ENCODE measurements around the gene CLBA1.
A peak's percentile ranks its signal among the peaks of the same experiment; 100 is the strongest.

Gene CLBA1

GRCh38 chr14:104975481-104976197 lies 9.9 kb upstream of the CLBA1 start:
- Histone ChIP-seq H3K4ac (ENCODE audit: low read depth in 1 of 2, low read length in 2 of 2) (peak overlapping the region in 1 of 2 experiments; percentile 17), H3K4me3 (ENCODE audit: insufficient read depth in 1 of 2, low read depth in 1 of 2, low read length in 2 of 2) (no peak overlapping the region)
- DNase-seq = no peak

GRCh38 chr14:104976198-104977007 lies 9.2 kb upstream of the CLBA1 start:
- Histone ChIP-seq H2AFZ (ENCODE audit: low read depth, low read length) (no peak overlapping the region), H3K9ac (ENCODE audit: low read length) (no peak overlapping the region)

More at GRCh38 chr14:104975481-104976197, 9.9 kb upstream of the CLBA1 start:
- H2AFZ ChIP-seq (ENCODE audit: low read depth, low read length) = no peak overlapping the region
- peak overlapping the region; percentile 91 for H3K9ac ChIP-seq (ENCODE audit: low read length)
- 69% methylated on average over 20 of the region's 21 CpGs for WGBS
- no peak overlapping the region for H3K14ac ChIP-seq (ENCODE audit: low read length in 2 of 2)
- H4K8ac ChIP-seq (ENCODE audit: low read length) = no peak overlapping the region
- no peak overlapping the region for H3K4me2 ChIP-seq (ENCODE audit: low read length, poor library complexity, severe bottlenecking)
- H3K27ac ChIP-seq (ENCODE audit: low read length, poor library complexity, severe bottlenecking) = no peak overlapping the region
- H4K91ac ChIP-seq (ENCODE audit: low read length) = peak overlapping the region; percentile 53
- H2AK5ac ChIP-seq (ENCODE audit: low read length, severe bottlenecking) = peak overlapping the region; percentile 80
- peaks cover 16% of the 10 kb centered on the region for H3K79me1 ChIP-seq (replicated peaks; ENCODE audit: low read length, poor library complexity, severe bottlenecking)
- H2BK120ac ChIP-seq (ENCODE audit: low read depth, low read length) = no peak overlapping the region
- H2BK12ac ChIP-seq (ENCODE audit: low read length in 2 of 2) = peak overlapping the region in 1 of 2 experiments; percentile 83
- peaks cover 92% of the 10 kb centered on the region for H3K4me1 ChIP-seq (ENCODE audit: control insufficient read depth, insufficient read depth, low read depth, low read length)
- peak overlapping the region; percentile 28 for H2BK15ac ChIP-seq (ENCODE audit: low read depth, poor library complexity, severe bottlenecking)
- no peaks in the 10 kb centered on the region for H3K9me3 ChIP-seq (ENCODE audit: control insufficient read depth, low read length)
- H3K27me3 ChIP-seq (ENCODE audit: control insufficient read depth in 1 of 2, insufficient read depth in 1 of 2, low read length in 2 of 2) = no peaks in the 10 kb centered on the region
- H3K18ac ChIP-seq (ENCODE audit: low read depth in 1 of 2, low read length in 2 of 2) = no peak overlapping the region
- no peak overlapping the region for H2BK5ac ChIP-seq (ENCODE audit: low read depth, low read length, poor library complexity, severe bottlenecking)
- H3K23ac ChIP-seq (ENCODE audit: low read length in 2 of 2) = no peak overlapping the region
- peaks cover 0 to 5% of the 10 kb centered on the region in 2 experiments for H3K36me3 ChIP-seq (ENCODE audit: control insufficient read depth in 1 of 2, insufficient read depth in 2 of 2, low read depth in 1 of 2, low read length in 2 of 2)

GRCh38 chr14:104977008-104977680 lies 8.4 kb upstream of the CLBA1 start:
- Histone ChIP-seq H3K27me3 (ENCODE audit: control insufficient read depth in 1 of 2, insufficient read depth in 1 of 2, low read length in 2 of 2) (no peaks in the 10 kb centered on the region), H2AFZ (ENCODE audit: low read depth, low read length) (no peak overlapping the region), H3K4me3 (ENCODE audit: insufficient read depth in 1 of 2, low read depth in 1 of 2, low read length in 2 of 2) (peak overlapping the region; percentile 68 to 88), H3K9me3 (ENCODE audit: control insufficient read depth, low read length) (no peaks in the 10 kb centered on the region), H2BK15ac (ENCODE audit: low read depth, poor library complexity, severe bottlenecking) (no peak overlapping the region), H4K8ac (ENCODE audit: low read length) (no peak overlapping the region), H4K91ac (ENCODE audit: low read length) (no peak overlapping the region), H2BK5ac (ENCODE audit: low read depth, low read length, poor library complexity, severe bottlenecking) (no peak overlapping the region), H3K23ac (ENCODE audit: low read length in 2 of 2) (no peak overlapping the region), H3K27ac (ENCODE audit: low read length, poor library complexity, severe bottlenecking) (no peak overlapping the region), H3K79me1 (replicated peaks; ENCODE audit: low read length, poor library complexity, severe bottlenecking) (peaks cover 16% of the 10 kb centered on the region), H2BK120ac (ENCODE audit: low read depth, low read length) (no peak overlapping the region), H3K4ac (ENCODE audit: low read depth in 1 of 2, low read length in 2 of 2) (peak overlapping the region in 1 of 2 experiments; percentile 1), H3K4me2 (ENCODE audit: low read length, poor library complexity, severe bottlenecking) (peak overlapping the region; percentile 81), H2BK12ac (ENCODE audit: low read length in 2 of 2) (peak overlapping the region in 1 of 2 experiments; percentile 16), H3K4me1 (ENCODE audit: control insufficient read depth, insufficient read depth, low read depth, low read length) (peaks cover 89% of the 10 kb centered on the region), H2AK5ac (ENCODE audit: low read length, severe bottlenecking) (no peak overlapping the region), H3K9ac (ENCODE audit: low read length) (peak overlapping the region; percentile 83), H3K36me3 (ENCODE audit: control insufficient read depth in 1 of 2, insufficient read depth in 2 of 2, low read depth in 1 of 2, low read length in 2 of 2) (peaks cover 0 to 5% of the 10 kb centered on the region in 2 experiments), H3K14ac (ENCODE audit: low read length in 2 of 2) (peak overlapping the region in 1 of 2 experiments; percentile 78), H3K18ac (ENCODE audit: low read depth in 1 of 2, low read length in 2 of 2) (no peak overlapping the region)
- WGBS = 88% methylated on average over 11 of the region's 11 CpGs
- DNase-seq = no peak

More at GRCh38 chr14:104976198-104977007, 9.2 kb upstream of the CLBA1 start:
- Histone ChIP-seq H3K4me3 (ENCODE audit: insufficient read depth in 1 of 2, low read depth in 1 of 2, low read length in 2 of 2) (peak overlapping the region in 1 of 2 experiments; percentile 88), H3K36me3 (ENCODE audit: control insufficient read depth in 1 of 2, insufficient read depth in 2 of 2, low read depth in 1 of 2, low read length in 2 of 2) (peaks cover 0 to 5% of the 10 kb centered on the region in 2 experiments), H3K4ac (ENCODE audit: low read depth in 1 of 2, low read length in 2 of 2) (no peak overlapping the region), H2BK120ac (ENCODE audit: low read depth, low read length) (no peak overlapping the region), H3K27me3 (ENCODE audit: control insufficient read depth in 1 of 2, insufficient read depth in 1 of 2, low read length in 2 of 2) (no peaks in the 10 kb centered on the region), H2BK12ac (ENCODE audit: low read length in 2 of 2) (no peak overlapping the region), H2AK5ac (ENCODE audit: low read length, severe bottlenecking) (no peak overlapping the region), H3K14ac (ENCODE audit: low read length in 2 of 2) (no peak overlapping the region), H2BK5ac (ENCODE audit: low read depth, low read length, poor library complexity, severe bottlenecking) (no peak overlapping the region), H3K27ac (ENCODE audit: low read length, poor library complexity, severe bottlenecking) (no peak overlapping the region), H4K8ac (ENCODE audit: low read length) (no peak overlapping the region), H2BK15ac (ENCODE audit: low read depth, poor library complexity, severe bottlenecking) (no peak overlapping the region), H4K91ac (ENCODE audit: low read length) (peak overlapping the region; percentile 35), H3K79me1 (replicated peaks; ENCODE audit: low read length, poor library complexity, severe bottlenecking) (peaks cover 16% of the 10 kb centered on the region), H3K4me1 (ENCODE audit: control insufficient read depth, insufficient read depth, low read depth, low read length) (peaks cover 91% of the 10 kb centered on the region), H3K23ac (ENCODE audit: low read length in 2 of 2) (no peak overlapping the region), H3K18ac (ENCODE audit: low read depth in 1 of 2, low read length in 2 of 2) (peak overlapping the region in 1 of 2 experiments; percentile 64), H3K9me3 (ENCODE audit: control insufficient read depth, low read length) (no peaks in the 10 kb centered on the region), H3K4me2 (ENCODE audit: low read length, poor library complexity, severe bottlenecking) (peak overlapping the region; percentile 81)
- 52% methylated on average over 21 of the region's 21 CpGs for WGBS
- peak; percentile 81 for DNase-seq
